ENCODE measurements around the gene GAP43. TPM values are rescaled to one million over a fixed set of nuclear protein-coding genes. Genes with fewer than 3 reads are reported as not detected.

Gene GAP43
- total and polyA plus RNA-seq, 2 of the 4 experiments (the other 2 are of a cell fraction): 0.36 to 0.51 TPM

GRCh38 chr3:115741650-115742049 is 118.3 kb downstream of the GAP43 start:
- H2AK9ac ChIP-seq (replicated peaks; ENCODE audit: low read depth, low read length, poor library complexity): no peak overlapping the region
- H2BK120ac ChIP-seq (ENCODE audit: low read depth, low read length): no peak overlapping the region
- H3K56ac ChIP-seq (ENCODE audit: extremely low read depth, insufficient read depth, low read length): no peak overlapping the region
- no peaks in the 10 kb centered on the region for H3K36me3 ChIP-seq (ENCODE audit: control insufficient read depth, insufficient read depth, low read length)
- DNase-seq: no peak
- TF ChIP-seq NFE2L2 (IDR thresholded peaks at IDR 0.05; ENCODE audit: low read depth, low read length) (no peak), RAD21 (IDR thresholded peaks at IDR 0.05; ENCODE audit: low read length) (no peak), POLR2A (IDR thresholded peaks at IDR 0.05; ENCODE audit: low read depth, low read length) (no peak), MAZ (IDR thresholded peaks at IDR 0.05; ENCODE audit: borderline replicate concordance, low read depth, low read length) (no peak), MXI1 (IDR thresholded peaks at IDR 0.05; ENCODE audit: borderline replicate concordance, low read depth, low read length) (no peak), FOS (IDR thresholded peaks at IDR 0.05; ENCODE audit: low read depth, low read length) (no peak), SMC3 (IDR thresholded peaks at IDR 0.05; ENCODE audit: low read depth, low read length) (no peak), RFX5 (IDR thresholded peaks at IDR 0.05; ENCODE audit: low read depth, low read length) (no peak), ELK1 (IDR thresholded peaks at IDR 0.05; ENCODE audit: borderline replicate concordance, low read depth, low read length) (no peak), CTCF (conservative IDR thresholded peaks at IDR 0.05; ENCODE audit: low read depth, low read length) (no peak), USF2 (IDR thresholded peaks at IDR 0.05; ENCODE audit: low read depth, low read length) (no peak), MAFK (IDR thresholded peaks at IDR 0.05; ENCODE audit: low read depth, low read length) (no peak), CHD1 (IDR thresholded peaks at IDR 0.05; ENCODE audit: low read depth, low read length) (no peak)
- H3K4ac ChIP-seq (ENCODE audit: low read depth, low read length): no peak overlapping the region
- no peak overlapping the region for H3K27ac ChIP-seq (ENCODE audit: insufficient read depth, low read length)
- no peak overlapping the region for H4K8ac ChIP-seq (ENCODE audit: low read depth in 2 of 2, low read length in 2 of 2)
- no peak overlapping the region for H2BK5ac ChIP-seq (ENCODE audit: low read depth, low read length, poor library complexity, severe bottlenecking)
- CTCF ChIA-PET: no interaction called here
- no peak overlapping the region for H4K5ac ChIP-seq (ENCODE audit: low read depth, low read length)
- no peak overlapping the region for H4K91ac ChIP-seq (ENCODE audit: insufficient read depth, low read depth, low read length)
- no peaks in the 10 kb centered on the region for H4K20me1 ChIP-seq (ENCODE audit: insufficient read depth, low read length)
- no peak overlapping the region for H3K9ac ChIP-seq (ENCODE audit: low read depth, low read length)
- H3K18ac ChIP-seq (ENCODE audit: low read depth, low read length): no peak overlapping the region
- no TSS peak for BruUV-seq (replicated peaks)
- H2BK15ac ChIP-seq (ENCODE audit: low read depth, low read length): no peak overlapping the region
- no peaks in the 10 kb centered on the region; the same call in 1 of the 2 replicates for H3K27me3 ChIP-seq (ENCODE audit: control insufficient read depth, insufficient read depth, low read length)
- intact Hi-C loops (cut with micrococcal nuclease): no loop called here
- no peaks in the 10 kb centered on the region for H3K9me1 ChIP-seq (ENCODE audit: insufficient read depth, low read length)
- dilution Hi-C loops (cut with HindIII; ENCODE audit: low sequenced_read_pairs, unreplicated experiment): no loop called here
- no peak overlapping the region for H2BK20ac ChIP-seq (ENCODE audit: low read depth, low read length)
- in situ Hi-C loops (cut with MboI; ENCODE audit: low sequenced_read_pairs): no loop called here
- H3K4me1 ChIP-seq (ENCODE audit: control insufficient read depth, insufficient read depth, low read length): no peaks in the 10 kb centered on the region
- H2AFZ ChIP-seq (replicated peaks; ENCODE audit: low read length, poor library complexity): no peak overlapping the region
- H3K4me3 ChIP-seq (ENCODE audit: insufficient read depth, low read depth, low read length): no peak overlapping the region
- POLR2A ChIA-PET (ENCODE audit: unreplicated experiment): no interaction called here
- no peaks in the 10 kb centered on the region for H3K79me1 ChIP-seq (ENCODE audit: low read depth in 1 of 2, low read length in 2 of 2)
- H2AK5ac ChIP-seq (ENCODE audit: low read depth, low read length): no peak overlapping the region
- H3K9me3 ChIP-seq (ENCODE audit: control insufficient read depth, insufficient read depth, low read length): peaks cover 4% of the 10 kb centered on the region; the same call in 1 of the 2 replicates
- H3K4me2 ChIP-seq (ENCODE audit: low read depth, low read length): no peak overlapping the region
- 87% methylated on average over 5 of the region's 5 CpGs; no CpG with 5 or more reads in 1 of the 2 experiments for WGBS, 2 experiments (ENCODE audit: extremely low coverage in 2 of 2, insufficient read length in 1 of 2)
- H3K14ac ChIP-seq (replicated peaks; ENCODE audit: low read depth, low read length): no peak overlapping the region
- H3K23ac ChIP-seq (ENCODE audit: low read depth, low read length): no peak overlapping the region
- no peak for ATAC-seq (ENCODE audit: low read depth)
